HEK293 (cell line): ENCODE measurements around the gene FHIT.

Source experiments
- ZBTB1 ChIP-seq: fragments of 450-650 bp; formaldehyde crosslinking; IDR thresholded peaks from 2 replicates; pipeline ENCODE4 v1.5.1; 2016; ENCODE audit warnings: missing biosample characterization, missing genetic modification characterization
- ZNF677 ChIP-seq: fragments of 450-650 bp; IDR thresholded peaks from 2 replicates; pipeline ENCODE4 v1.5.0; 2018; ENCODE audit warnings: missing biosample characterization, mild to moderate bottlenecking, missing genetic modification characterization, moderate library complexity
- ZSCAN23 ChIP-seq: fragments of 450-650 bp; formaldehyde crosslinking; IDR thresholded peaks from 2 replicates; pipeline ENCODE4 v1.5.1; 2016; ENCODE audit warnings: missing biosample characterization, missing genetic modification characterization
- TF ChIP-seq, protein P1 (sequence below): fragments of 450-650 bp; formaldehyde crosslinking; IDR thresholded peaks from 2 replicates; pipeline ENCODE4 v1.5.1; 2016; ENCODE audit warnings: missing biosample characterization, missing genetic modification characterization
- TF ChIP-seq, protein P2 (sequence below): fragments of 450-650 bp; formaldehyde crosslinking; IDR thresholded peaks from 2 replicates; pipeline ENCODE4 v1.5.1; 2016; ENCODE audit warnings: missing biosample characterization, missing genetic modification characterization, low read depth
- TF ChIP-seq, protein P3 (sequence below): fragments of 450-650 bp; formaldehyde crosslinking; IDR thresholded peaks from 2 replicates; pipeline ENCODE4 v1.5.1; 2016; ENCODE audit warnings: missing biosample characterization, missing genetic modification characterization

DNA sequence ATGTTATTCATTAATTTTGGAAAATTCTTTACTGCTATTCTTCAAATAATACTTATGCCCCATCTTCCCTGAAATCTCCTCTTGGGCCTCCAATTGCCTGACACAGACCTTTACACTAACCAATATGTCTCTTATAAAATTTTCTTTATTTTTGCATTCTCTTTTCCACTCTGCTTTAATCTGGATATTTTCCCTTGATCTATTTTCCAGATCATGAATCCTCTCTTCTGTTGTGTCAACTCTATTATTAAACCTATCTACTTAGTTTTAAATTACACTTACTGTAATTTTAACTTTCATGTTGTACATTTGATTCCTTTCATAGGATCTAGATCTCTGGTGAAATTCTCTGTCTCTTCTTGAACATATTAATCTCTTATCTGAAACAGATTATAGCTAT is 278.7 kb downstream of the FHIT start:
- TF ChIP-seq ZNF677 (tag by site-specific recombination) (no peak), ZSCAN23 (tag by site-specific recombination) (no peak), ZBTB1 (tag by site-specific recombination) (no peak)
- TF ChIP-seq, protein P1, sequence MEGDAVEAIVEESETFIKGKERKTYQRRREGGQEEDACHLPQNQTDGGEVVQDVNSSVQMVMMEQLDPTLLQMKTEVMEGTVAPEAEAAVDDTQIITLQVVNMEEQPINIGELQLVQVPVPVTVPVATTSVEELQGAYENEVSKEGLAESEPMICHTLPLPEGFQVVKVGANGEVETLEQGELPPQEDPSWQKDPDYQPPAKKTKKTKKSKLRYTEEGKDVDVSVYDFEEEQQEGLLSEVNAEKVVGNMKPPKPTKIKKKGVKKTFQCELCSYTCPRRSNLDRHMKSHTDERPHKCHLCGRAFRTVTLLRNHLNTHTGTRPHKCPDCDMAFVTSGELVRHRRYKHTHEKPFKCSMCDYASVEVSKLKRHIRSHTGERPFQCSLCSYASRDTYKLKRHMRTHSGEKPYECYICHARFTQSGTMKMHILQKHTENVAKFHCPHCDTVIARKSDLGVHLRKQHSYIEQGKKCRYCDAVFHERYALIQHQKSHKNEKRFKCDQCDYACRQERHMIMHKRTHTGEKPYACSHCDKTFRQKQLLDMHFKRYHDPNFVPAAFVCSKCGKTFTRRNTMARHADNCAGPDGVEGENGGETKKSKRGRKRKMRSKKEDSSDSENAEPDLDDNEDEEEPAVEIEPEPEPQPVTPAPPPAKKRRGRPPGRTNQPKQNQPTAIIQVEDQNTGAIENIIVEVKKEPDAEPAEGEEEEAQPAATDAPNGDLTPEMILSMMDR = no peak
- TF ChIP-seq, protein P2, sequence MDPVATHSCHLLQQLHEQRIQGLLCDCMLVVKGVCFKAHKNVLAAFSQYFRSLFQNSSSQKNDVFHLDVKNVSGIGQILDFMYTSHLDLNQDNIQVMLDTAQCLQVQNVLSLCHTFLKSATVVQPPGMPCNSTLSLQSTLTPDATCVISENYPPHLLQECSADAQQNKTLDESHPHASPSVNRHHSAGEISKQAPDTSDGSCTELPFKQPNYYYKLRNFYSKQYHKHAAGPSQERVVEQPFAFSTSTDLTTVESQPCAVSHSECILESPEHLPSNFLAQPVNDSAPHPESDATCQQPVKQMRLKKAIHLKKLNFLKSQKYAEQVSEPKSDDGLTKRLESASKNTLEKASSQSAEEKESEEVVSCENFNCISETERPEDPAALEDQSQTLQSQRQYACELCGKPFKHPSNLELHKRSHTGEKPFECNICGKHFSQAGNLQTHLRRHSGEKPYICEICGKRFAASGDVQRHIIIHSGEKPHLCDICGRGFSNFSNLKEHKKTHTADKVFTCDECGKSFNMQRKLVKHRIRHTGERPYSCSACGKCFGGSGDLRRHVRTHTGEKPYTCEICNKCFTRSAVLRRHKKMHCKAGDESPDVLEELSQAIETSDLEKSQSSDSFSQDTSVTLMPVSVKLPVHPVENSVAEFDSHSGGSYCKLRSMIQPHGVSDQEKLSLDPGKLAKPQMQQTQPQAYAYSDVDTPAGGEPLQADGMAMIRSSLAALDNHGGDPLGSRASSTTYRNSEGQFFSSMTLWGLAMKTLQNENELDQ (tag by site-specific recombination) = no peak
- TF ChIP-seq, protein P3, sequence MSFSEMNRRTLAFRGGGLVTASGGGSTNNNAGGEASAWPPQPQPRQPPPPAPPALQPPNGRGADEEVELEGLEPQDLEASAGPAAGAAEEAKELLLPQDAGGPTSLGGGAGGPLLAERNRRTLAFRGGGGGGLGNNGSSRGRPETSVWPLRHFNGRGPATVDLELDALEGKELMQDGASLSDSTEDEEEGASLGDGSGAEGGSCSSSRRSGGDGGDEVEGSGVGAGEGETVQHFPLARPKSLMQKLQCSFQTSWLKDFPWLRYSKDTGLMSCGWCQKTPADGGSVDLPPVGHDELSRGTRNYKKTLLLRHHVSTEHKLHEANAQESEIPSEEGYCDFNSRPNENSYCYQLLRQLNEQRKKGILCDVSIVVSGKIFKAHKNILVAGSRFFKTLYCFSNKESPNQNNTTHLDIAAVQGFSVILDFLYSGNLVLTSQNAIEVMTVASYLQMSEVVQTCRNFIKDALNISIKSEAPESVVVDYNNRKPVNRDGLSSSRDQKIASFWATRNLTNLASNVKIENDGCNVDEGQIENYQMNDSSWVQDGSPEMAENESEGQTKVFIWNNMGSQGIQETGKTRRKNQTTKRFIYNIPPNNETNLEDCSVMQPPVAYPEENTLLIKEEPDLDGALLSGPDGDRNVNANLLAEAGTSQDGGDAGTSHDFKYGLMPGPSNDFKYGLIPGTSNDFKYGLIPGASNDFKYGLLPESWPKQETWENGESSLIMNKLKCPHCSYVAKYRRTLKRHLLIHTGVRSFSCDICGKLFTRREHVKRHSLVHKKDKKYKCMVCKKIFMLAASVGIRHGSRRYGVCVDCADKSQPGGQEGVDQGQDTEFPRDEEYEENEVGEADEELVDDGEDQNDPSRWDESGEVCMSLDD (tag by site-specific recombination) = no peak
